ENCODE results near the gene OR2L8.

OR2L8 gene

GRCh38 chr1:247913786-247914185 is 34.9 kb upstream of the OR2L8 start:
- no peak overlapping the region for H3K4me3 ChIP-seq (ENCODE audit: control insufficient read depth, low read depth, low read length)
- DNase-seq (ENCODE audit: low read depth) = no peak
- TF ChIP-seq CTCF (conservative IDR thresholded peaks at IDR 0.05; ENCODE audit: control insufficient read depth, insufficient read depth, low read depth, low read length) = no peak

- H3K4me3 ChIP-seq (ENCODE audit: control insufficient read depth, low read depth, low read length) = no peak overlapping the region
- no peak for TF ChIP-seq CTCF (conservative IDR thresholded peaks at IDR 0.05; ENCODE audit: control insufficient read depth, insufficient read depth, low read depth, low read length)
- no peak for DNase-seq (ENCODE audit: low read depth)
Observed at GRCh38 chr1:247914941-247915662, 33.6 kb upstream of the OR2L8 start.

- H3K4me3 ChIP-seq (ENCODE audit: control insufficient read depth, low read depth, low read length) = no peak within 1 kb of the TSS
- TF ChIP-seq CTCF (conservative IDR thresholded peaks at IDR 0.05; ENCODE audit: control insufficient read depth, insufficient read depth, low read depth, low read length) = no peak
- DNase-seq (ENCODE audit: low read depth) = no peak
Observed at GRCh38 chr1:247919952-247920351, 28.7 kb upstream of the OR2L8 start, which contains the start of gene OR2T8. Gene OR2T8, plus strand, starts transcription at chr1:247920252. Its CDS starts 766 bp downstream, at chr1:247921018.

- no peak for DNase-seq (ENCODE audit: low read depth)
- no peak for TF ChIP-seq CTCF (conservative IDR thresholded peaks at IDR 0.05; ENCODE audit: control insufficient read depth, insufficient read depth, low read depth, low read length)
- H3K4me3 ChIP-seq (ENCODE audit: control insufficient read depth, low read depth, low read length) = no peak overlapping the region
Observed at GRCh38 chr1:247923941-247924340, 24.7 kb upstream of the OR2L8 start.

- no peak for DNase-seq (ENCODE audit: low read depth)
Observed at GRCh38 chr1:247924868-247925267, 23.8 kb upstream of the OR2L8 start, which contains the start of gene OR2AJ1. Gene OR2AJ1, plus strand, starts transcription at chr1:247924889. Its CDS starts 8,880 bp downstream, at chr1:247933769.

GRCh38 chr1:247933989-247934388 is 14.7 kb upstream of the OR2L8 start:
- no peak for TF ChIP-seq CTCF (conservative IDR thresholded peaks at IDR 0.05; ENCODE audit: control insufficient read depth, insufficient read depth, low read depth, low read length)
- H3K4me3 ChIP-seq (ENCODE audit: control insufficient read depth, low read depth, low read length) = no peak overlapping the region
- no peak for DNase-seq (ENCODE audit: low read depth)

More at GRCh38 chr1:247924868-247925267, 23.8 kb upstream of the OR2L8 start, which contains the start of gene OR2AJ1:
- H3K4me3 ChIP-seq (ENCODE audit: control insufficient read depth, low read depth, low read length) = no peak within 1 kb of the TSS
- TF ChIP-seq CTCF (conservative IDR thresholded peaks at IDR 0.05; ENCODE audit: control insufficient read depth, insufficient read depth, low read depth, low read length) = no peak

All from fibroblast of mammary gland (primary cell).